K562 (cell line): ENCODE results near the gene C1orf21.

ENCODE experiments used
- EZH2 ChIP-seq: IDR thresholded peaks from 2 replicates; pipeline ENCODE4 v1.6.1; 2012; ENCODE audit warnings: low read depth, mild to moderate bottlenecking, inconsistent platforms, low read length, borderline replicate concordance
- TF ChIP-seq, protein P1 (sequence below): sonication (generic); formaldehyde crosslinking; IDR thresholded peaks from 2 replicates; pipeline ENCODE4 v1.9.0; 2022; ENCODE audit warnings: mild to moderate bottlenecking, missing genetic modification reagents

DNA sequence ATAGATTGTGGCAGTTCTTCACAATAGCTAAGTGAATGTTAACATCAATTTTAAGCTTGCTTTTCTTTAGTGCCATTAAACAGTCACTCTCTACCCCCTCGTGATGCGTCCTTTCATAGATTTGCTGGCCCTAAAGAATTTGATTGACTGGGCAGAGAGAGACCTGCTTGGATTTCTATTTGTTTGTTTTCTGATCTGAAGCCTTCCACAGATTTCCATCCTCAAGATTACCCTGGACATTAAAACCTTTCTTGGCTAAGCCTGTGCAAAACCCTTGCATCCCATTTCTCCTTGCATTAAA lies 17.8 kb downstream of the C1orf21 start:
- no peak for TF ChIP-seq EZH2
- TF ChIP-seq, protein P1, sequence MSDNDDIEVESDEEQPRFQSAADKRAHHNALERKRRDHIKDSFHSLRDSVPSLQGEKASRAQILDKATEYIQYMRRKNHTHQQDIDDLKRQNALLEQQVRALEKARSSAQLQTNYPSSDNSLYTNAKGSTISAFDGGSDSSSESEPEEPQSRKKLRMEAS = no peak
